ENCODE measurements around the gene GLIS2.
"Not testable (repeated sequence)": the region's sequence is repeated elsewhere in the genome, so short reads cannot be mapped to it uniquely, and the experiment has no call there.

Gene GLIS2

DNA sequence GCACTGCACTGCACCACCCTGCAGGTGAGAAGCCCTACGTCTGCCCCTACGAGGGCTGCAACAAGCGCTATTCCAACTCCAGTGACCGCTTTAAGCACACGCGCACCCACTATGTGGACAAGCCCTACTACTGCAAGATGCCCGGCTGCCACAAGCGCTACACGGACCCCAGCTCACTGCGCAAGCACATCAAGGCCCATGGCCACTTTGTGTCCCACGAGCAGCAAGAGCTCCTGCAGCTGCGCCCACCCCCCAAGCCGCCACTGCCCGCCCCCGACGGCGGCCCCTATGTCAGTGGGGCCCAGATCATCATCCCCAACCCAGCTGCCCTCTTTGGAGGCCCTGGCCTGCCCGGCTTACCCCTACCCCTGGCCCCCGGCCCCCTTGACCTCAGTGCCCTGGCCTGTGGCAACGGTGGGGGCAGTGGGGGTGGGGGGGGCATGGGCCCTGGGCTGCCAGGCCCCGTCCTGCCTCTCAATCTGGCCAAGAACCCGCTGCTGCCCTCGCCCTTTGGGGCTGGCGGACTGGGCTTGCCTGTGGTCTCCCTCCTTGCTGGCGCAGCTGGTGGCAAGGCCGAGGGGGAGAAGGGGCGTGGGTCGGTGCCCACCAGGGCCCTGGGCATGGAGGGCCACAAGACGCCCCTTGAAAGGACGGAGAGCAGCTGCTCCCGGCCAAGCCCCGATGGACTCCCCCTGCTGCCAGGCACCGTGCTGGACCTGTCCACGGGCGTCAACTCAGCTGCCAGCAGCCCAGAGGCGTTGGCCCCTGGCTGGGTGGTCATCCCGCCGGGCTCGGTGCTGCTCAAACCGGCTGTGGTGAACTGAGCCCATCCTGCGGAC is 21.1 kb downstream of the GLIS2 start:
- no peak for DNase-seq (ENCODE audit: low spot score)

GRCh38 chr16:4337540-4338088 is 21.7 kb downstream of the GLIS2 start:
- DNase-seq (ENCODE audit: low spot score): no peak

- no peak for DNase-seq (ENCODE audit: low spot score)
Observed at GRCh38 chr16:4338125-4338582, 22.3 kb downstream of the GLIS2 start.

DNA sequence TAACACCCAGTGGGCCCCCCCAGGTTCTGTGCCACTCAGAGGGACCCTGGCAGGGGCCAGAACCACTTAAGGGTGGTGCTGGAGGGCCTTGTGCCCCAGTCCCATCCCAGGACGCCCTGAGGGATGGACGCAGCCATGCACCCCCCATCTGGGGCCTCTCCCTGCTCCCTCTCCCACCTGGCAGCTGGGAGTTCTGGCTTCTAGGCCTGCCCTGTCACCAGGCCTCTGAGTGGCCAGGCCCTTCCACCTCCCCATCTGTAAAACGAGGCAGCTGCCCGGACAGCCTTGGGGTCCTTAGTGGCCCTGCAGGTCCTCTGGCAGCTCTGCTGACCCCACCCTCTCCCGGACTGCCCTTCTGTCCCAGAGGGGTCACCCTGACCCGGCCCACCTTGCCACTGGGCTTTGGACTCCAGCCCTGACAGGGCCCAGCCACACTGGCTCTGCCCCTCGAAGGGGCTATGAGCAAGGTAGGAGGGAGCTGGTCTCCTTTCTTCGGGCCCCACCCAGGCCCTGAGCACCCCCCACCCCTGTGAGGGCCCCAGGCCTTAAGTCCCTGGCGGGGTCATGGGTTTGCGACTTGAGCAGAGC is 22.9 kb downstream of the GLIS2 start:
- DNase-seq (ENCODE audit: low spot score): no peak

GRCh38 chr16:4339455-4339854 is 23.6 kb downstream of the GLIS2 start:
- no peak for DNase-seq (ENCODE audit: low spot score)

GRCh38 chr16:4339909-4340308 is 24.0 kb downstream of the GLIS2 start:
- DNase-seq (ENCODE audit: low spot score): peak; percentile 63

DNA sequence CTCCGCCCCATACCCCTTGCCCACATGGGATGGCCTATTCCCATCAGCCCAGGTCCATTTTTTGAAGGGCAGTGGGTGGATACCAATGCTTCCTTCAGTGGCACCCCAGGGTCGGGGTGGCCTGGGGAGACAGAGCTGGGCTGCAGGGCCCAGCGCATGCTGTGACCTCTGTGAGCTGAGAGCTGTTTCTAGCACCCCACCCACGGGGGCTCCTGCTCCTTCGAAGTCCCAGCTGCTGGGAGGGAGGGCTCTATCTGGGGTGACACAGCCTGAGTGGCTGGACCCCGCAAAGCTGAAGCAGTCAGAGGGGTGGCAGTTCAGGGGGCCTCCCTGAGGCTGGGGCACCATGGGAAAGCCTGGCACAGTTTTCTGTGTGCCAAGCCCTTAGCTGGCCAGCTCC is 24.6 kb downstream of the GLIS2 start:
- DNase-seq (ENCODE audit: low spot score): no peak

GRCh38 chr16:4341250-4341649 is 25.4 kb downstream of the GLIS2 start:
- DNase-seq (ENCODE audit: low spot score): no peak

DNA sequence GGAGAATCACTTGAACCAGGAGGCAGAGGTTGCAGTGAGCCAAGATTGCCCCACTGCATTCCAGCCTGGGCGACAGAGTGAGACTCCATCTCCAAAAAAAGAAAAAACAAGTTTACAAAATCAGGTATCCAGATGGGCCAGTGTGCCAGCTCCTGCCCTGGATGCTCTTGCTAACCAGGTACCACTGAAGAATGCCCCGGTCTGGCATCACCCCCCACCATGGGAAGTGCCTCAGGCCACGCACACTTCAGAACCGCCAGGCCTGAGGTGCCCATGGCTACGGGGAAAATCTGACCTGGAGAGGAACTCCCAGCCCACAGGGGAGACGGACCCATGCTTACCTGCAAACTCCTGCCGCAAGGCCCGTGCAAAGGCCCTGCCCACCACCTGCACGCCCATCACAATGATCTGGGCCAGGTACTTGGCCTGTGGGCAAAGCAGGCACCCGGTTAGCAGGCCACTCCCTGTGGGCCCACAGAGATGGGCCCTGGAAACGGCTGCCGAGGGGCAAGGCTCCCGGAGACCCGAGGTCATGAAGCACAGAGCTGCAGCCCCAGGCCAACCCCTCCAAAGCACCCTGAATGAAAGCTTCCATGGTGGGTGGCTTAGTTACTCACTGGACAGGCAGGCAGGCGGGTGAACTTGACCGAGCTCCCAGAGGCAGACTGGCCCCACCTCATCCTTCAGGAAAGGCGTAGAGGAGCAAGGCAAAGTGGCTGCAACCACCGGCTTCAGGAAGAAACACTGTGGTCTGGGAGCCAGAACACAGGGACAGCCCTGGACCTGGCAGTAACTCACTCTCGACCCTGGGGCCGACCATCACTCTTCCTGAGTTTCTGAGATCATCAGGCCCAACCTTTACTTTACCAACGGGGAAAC is 27.2 kb downstream of the GLIS2 start:
- DNase-seq (ENCODE audit: low spot score): no peak

DNA sequence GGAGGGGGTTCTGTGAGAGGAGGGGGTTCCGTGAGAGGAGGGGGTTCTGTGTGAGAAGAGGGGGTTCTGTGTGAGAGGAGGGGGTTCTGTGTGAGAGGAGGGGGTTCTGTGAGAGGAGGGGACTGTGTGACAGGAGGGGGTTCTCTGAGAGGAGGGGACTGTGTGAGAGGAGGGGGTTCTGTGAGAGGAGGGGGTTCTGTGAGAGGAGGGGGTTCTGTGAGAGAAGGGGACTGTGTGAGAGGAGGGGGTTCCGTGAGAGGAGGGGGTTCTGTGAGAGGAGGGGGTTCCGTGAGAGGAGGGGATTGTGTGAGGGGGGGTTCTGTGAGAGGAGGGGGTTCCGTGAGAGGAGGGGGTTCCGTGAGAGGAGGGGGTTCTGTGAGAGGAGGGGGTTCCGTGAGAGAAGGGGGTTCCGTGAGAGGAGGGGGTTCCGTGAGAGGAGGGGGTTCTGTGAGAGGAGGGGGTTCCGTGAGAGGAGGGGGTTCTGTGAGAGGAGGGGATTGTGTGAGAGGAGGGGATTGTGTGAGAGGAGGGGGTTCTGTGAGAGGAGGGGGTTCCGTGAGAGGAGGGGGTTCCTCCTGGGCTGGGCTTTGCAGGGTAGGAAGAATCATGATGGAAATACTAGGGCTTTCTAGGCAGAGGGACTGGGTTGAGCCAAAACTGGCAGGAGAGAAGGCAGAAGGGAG is 28.6 kb downstream of the GLIS2 start:
- not testable (repeated sequence) for DNase-seq (ENCODE audit: low spot score)

DNA sequence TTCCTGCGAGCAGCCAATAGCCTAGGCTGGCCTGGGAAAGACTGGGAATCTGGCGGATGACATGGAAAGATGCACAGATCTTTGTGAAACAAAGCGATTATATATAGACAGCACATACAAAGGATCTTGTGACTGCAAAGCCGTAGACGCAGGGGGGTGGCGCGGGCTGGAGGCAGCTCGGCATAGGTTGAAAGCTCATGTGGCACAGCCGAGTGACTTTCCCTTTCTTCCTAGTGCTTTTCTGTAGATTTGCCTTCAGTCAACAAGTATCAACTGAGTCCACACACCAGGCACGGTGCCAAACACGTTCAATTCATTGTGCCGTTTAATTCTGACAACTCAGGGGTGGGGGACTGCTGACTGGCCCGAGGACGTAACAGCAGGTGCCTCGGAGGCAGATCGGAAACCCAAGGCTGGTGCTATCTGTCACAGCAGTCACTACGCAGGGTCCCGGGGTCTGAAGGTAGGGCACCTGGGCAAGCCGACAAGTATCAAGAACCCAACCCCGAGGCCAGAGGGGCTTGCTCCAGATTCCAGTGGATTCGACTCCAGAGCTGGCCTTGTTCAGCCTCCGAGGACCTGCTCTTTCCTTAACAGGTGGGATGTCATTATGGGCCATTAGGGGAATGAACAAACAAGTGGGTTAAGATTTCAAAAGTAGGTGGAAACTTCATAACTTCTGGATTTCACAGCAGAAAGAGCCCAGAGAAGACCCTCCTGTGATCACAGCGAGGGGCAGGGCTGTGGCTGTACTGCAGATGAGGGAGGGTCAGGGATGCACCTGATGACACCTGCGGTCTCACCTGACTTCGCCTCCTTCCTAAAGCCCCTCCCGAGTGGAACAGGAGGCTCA is 29.3 kb downstream of the GLIS2 start:
- no peak for DNase-seq (ENCODE audit: low spot score)

DNA sequence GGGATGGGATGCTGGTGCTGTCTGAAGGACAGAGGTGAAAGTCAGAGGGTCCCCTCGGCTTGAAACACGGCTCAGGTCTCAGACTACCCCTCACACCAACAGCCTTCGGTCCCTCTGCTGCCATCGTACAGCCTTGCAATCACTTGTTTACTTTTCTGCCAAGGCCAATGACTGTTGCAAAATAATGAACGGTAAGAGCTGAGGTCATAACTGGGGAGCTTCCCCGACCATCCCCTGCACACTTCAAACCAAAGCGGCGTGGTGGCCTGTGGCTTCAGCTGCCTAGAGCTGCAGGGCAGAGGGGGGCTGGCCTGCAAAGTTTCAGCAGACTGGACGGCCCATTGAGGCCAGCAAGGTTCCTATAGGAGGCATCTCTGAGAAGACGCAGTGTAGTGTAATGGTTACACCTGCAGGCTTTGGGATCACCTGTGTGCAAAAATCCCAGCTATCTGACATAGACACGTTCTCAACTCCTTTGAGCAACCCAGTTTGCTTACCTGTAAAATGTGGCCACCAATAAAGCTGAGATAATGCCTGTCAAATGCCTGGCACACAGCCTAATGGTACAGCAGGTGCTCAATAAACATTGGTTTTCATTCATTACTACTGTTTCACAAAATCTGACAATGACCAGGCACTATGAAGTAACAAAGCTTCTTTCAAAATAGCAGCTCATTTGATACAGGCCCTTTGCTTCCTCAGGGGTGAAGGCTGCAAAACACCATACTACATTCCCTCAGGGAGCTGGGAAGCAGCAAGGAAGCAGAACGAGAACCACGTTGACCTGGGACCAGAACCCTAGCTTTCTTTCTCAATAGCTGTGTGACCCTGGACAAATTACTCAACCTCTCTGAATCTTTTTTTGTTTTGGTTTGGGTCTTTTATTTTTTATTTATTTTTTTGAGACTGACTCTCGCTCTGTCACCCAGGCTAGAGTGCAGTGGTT is 30.2 kb downstream of the GLIS2 start:
- no peak for DNase-seq (ENCODE audit: low spot score)

DNA sequence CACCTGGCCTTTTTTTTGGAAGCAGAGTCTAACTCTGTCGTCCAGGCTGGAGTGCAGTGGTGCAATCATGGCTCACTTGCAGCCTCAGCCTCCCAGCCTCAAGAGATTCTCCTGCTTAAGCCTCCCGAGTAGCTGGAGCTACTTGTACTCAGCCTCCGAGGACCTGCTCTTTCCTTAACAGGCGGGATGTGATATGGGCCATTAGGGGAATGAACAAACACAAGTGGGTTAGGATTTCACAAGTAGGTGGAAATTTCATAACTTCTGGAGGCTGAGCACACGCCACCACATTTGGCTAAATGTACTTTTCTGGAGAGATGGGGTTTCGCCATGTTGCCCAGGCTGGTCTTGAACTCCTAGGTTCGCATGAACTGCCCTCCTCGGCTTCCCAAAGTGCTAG is 31.1 kb downstream of the GLIS2 start:
- DNase-seq (ENCODE audit: low spot score): no peak

DNA sequence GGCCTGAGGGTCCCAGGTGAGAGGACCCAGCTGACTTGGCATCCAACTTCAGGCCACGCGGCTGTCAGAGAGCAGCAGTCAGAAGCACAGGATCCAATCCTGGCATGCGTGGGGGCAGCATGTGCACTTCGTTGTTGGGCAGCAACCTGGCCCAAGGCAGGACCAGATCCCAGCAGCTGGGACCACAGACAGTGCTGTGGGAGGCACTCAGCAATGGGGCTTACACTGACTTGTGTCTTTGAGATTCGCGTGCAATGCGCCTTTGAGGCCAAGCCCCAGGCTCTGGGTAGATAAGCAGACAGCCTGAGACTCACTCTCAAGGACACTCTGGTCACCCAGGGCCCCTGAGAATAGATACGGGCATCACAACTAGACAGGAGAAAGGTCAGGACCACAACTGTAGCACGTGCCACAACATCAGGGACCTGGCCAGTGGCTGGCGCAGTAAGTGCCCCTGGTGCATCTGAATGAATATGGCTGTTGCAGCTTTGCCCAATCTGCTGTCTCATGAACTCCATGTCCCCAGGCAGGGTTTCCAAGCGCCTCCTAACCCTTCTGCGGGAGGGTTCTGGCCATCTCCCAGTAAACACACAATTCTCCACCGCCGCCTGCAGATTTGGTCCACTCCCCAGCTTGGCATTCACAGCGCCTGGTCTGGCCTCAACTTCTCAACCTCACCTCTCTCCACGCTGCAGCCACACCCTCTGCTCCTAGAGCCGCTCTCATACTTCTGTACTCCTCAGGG is 32.1 kb downstream of the GLIS2 start:
- DNase-seq (ENCODE audit: low spot score): no peak

- DNase-seq (ENCODE audit: low spot score): no peak
Observed at GRCh38 chr16:4349332-4349731, 33.5 kb downstream of the GLIS2 start.

DNA sequence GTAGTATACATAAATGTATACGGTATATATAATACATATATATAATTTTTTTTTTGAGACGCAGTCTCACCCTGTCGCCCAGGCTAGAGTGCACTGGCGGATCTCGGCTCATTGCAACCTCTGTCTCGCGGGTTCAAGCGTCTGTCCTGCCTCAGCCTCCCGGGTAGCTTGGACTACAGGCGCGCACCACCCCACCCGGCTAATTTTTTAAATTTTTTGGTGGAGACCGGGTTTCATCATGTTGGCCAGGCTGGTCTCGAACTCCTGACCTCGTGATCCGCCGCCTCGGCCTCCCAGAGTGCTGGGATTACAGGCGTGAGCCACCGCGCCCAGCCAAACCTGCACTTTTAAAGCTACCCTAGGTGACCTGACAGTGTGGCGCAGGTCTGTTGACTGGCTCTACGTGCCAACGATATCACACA is 34.5 kb downstream of the GLIS2 start:
- no peak for DNase-seq (ENCODE audit: low spot score)

DNA sequence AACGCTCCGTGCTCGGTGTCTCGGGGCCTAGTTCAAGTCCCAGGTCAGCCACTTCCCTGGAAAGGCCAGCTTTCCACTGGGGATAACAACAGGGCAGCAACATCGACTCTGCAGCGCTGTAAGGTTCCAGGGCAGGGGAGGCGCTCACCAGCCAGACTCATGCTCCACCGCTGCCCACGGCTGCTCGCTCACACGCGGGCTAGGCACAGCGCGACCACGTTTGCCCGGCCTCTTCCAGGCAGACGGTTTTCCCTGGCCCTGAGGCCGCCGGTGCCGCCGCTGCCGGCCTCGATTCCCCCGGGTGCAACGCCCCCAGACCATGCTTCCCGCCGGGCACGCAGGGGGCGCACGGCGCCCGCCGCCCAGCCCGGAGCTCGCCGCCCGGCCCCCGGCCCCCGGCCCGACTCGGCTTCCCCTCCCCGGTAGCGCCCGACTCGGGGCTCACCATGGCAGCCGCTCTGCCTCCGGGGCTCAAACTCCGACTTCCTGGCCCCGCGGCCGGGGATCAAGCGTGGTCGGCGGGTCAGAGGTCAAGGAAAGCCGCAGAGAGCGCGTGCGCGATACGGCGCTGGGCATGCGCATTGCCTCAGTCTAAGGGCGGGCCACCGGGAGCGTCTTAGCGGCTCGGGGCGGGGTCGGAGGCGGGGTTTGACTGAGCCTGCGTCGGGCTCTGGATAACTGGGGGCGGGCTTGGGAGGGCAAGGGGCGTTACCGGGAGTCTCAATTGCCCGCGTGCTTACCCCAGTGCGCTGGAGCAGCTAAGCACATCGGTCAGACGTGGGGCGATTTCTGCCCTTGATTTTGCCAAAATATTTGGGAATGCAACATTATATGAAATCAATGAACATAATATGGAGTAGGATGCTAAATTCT is 35.2 kb downstream of the GLIS2 start, which contains the start of gene PAM16:
PAM16 (minus strand) TSS at position 535 of the 873 bp plus-strand sequence; CDS start at position 448, 87 bp downstream.
- DNase-seq (ENCODE audit: low spot score): peak; percentile 97

GRCh38 chr16:4351880-4352279 is 36.0 kb downstream of the GLIS2 start:
- no peak for DNase-seq (ENCODE audit: low spot score)

Measured in D341Med (cell line).